Keratinocyte (primary cell): ENCODE data around the gene OIT3. TPM values are rescaled to one million over a fixed set of nuclear protein-coding genes. Genes with fewer than 3 reads are reported as not detected.

Experiments used
- DNase-seq: peaks from one replicate; pipeline ENCODE4 v3.0.0-alpha.2; 2011; ENCODE audit warnings: low read depth, missing footprints, low spot score
- FAIRE-seq: peaks from 2 replicates; lab custom pipeline; 2011; peaks lifted over from hg19 to GRCh38; lab: Jason Lieb, UNC
- H2AFZ ChIP-seq: 2 replicates; pipeline ENCODE4 v1.6.0; 2012; ENCODE audit warnings: low read length, control low read depth, inconsistent platforms; ENCODE audit not compliant: control insufficient read depth
- H3K27ac ChIP-seq: 2 replicates; pipeline ENCODE4 v1.5.1; 2011; ENCODE audit warnings: low read length; ENCODE audit not compliant: control insufficient read depth, insufficient read depth
- H3K27me3 ChIP-seq: 3 replicates; pipeline ENCODE4 v1.6.0; 2011; ENCODE audit warnings: low read length; ENCODE audit not compliant: control insufficient read depth, insufficient read depth; ENCODE audit errors: extremely low read depth
- H3K36me3 ChIP-seq, 2 experiments: 2 replicates in 1 of 2; 3 replicates in 1 of 2; pipeline ENCODE4 v1.5.1; 2011; ENCODE audit warnings: low read length in 2 of 2, mild to moderate bottlenecking in 1 of 2; ENCODE audit not compliant: control insufficient read depth in 2 of 2, insufficient read depth in 2 of 2; ENCODE audit errors: extremely low read depth in 1 of 2
- H3K4me1 ChIP-seq: 3 replicates; pipeline ENCODE4 v1.5.1; 2011; ENCODE audit warnings: low read length; ENCODE audit not compliant: control insufficient read depth, insufficient read depth; ENCODE audit errors: extremely low read depth
- H3K4me2 ChIP-seq: 3 replicates; pipeline ENCODE4 v1.6.0; 2011; ENCODE audit warnings: low read depth, low read length; ENCODE audit not compliant: control insufficient read depth, insufficient read depth; ENCODE audit errors: extremely low read depth
- H3K4me3 ChIP-seq, 3 experiments: fragments of 200-600 bp in 1 of 3; sonication (generic) in 1 of 3; 2 replicates in 2 of 3; 3 replicates in 1 of 3; pipeline ENCODE4 v1.5.1; 2011 to 2016; ENCODE audit warnings: low read length in 3 of 3, mild to moderate bottlenecking in 3 of 3, control low read depth in 2 of 3, inconsistent platforms in 1 of 3, low read depth in 1 of 3, mixed read lengths in 1 of 3, mixed run types in 1 of 3, moderate library complexity in 1 of 3; ENCODE audit not compliant: control insufficient read depth in 2 of 3, insufficient read depth in 2 of 3; ENCODE audit errors: extremely low read depth in 1 of 3
- H3K79me2 ChIP-seq: 2 replicates; pipeline ENCODE4 v1.6.0; 2012; ENCODE audit warnings: low read length; ENCODE audit not compliant: control insufficient read depth, insufficient read depth
- H3K9ac ChIP-seq: 3 replicates; pipeline ENCODE4 v1.6.0; 2011; ENCODE audit warnings: low read length; ENCODE audit not compliant: control insufficient read depth, insufficient read depth; ENCODE audit errors: extremely low read depth
- H3K9me1 ChIP-seq: 3 replicates; pipeline ENCODE4 v1.6.0; 2011; ENCODE audit warnings: low read length; ENCODE audit not compliant: control insufficient read depth, insufficient read depth; ENCODE audit errors: extremely low read depth
- H3K9me3 ChIP-seq: 2 replicates; pipeline ENCODE4 v1.5.1; 2012; ENCODE audit warnings: low read depth, low read length; ENCODE audit not compliant: control insufficient read depth
- H4K20me1 ChIP-seq: 3 replicates; pipeline ENCODE4 v1.6.0; 2011; ENCODE audit warnings: low read length; ENCODE audit not compliant: control insufficient read depth, insufficient read depth; ENCODE audit errors: extremely low read depth
- CTCF ChIP-seq, 3 experiments: IDR thresholded peaks in 1 of 3; conservative IDR thresholded peaks in 1 of 3; optimal IDR thresholded peaks in 1 of 3; 2 replicates in 2 of 3; 3 replicates in 1 of 3; pipeline versions ENCODE3 to v1.5.1; 2011; ENCODE audit warnings: low read length in 3 of 3, mild to moderate bottlenecking in 3 of 3, moderate library complexity in 2 of 3, control low read depth in 1 of 3, inconsistent platforms in 1 of 3; ENCODE audit not compliant: insufficient read depth in 2 of 3; ENCODE audit errors: extremely low read depth in 1 of 3
- EZH2 ChIP-seq: IDR thresholded peaks from one replicate; pipeline ENCODE4 v1.6.1; 2012; ENCODE audit warnings: inconsistent platforms, mild to moderate bottlenecking, low read length, moderate library complexity
- dilution Hi-C: fragments of 300-500 bp; cut with MboI; formaldehyde crosslinking; loops from one replicate; pipeline ENCODE4 v1.7.0; 2020; ENCODE audit warnings: low sequenced_read_pairs; ENCODE audit not compliant: extremely low pct_ligation_motif_present
- polyA plus RNA-seq, 5 experiments: library from polyadenylated mRNA; depleted of rRNA in 3 of 5; stranded (reverse) in 3 of 5; stranded (forward) in 1 of 5; unstranded in 1 of 5; fragments of >200 nt; gene quantifications; 1 replicate in 1 of 5; 2 replicates in 3 of 5; 3 replicates in 1 of 5; pipeline versions ENCODE4 v1.2.1 to v1.2.3, GENCODE V29; 2011 to 2012; ENCODE audit warnings: missing spikeins in 2 of 5, low read depth in 1 of 5, low replicate concordance in 1 of 5

Gene OIT3
- polyA plus RNA-seq, 1 donor (not counting 4 experiments of a cell fraction or from before 2014, with no cell fraction given): 0.05 TPM

GRCh38 chr10:72855790-72856189, 37.7 kb upstream of the OIT3 start:
- dilution Hi-C loops: no loop called here
- no peak overlapping the region for H3K4me2 ChIP-seq
- H3K9me3 ChIP-seq: peaks cover 2% of the 10 kb centered on the region
- H3K4me1 ChIP-seq: no peaks in the 10 kb centered on the region
- H3K27me3 ChIP-seq: no peaks in the 10 kb centered on the region
- no peak overlapping the region for H3K9ac ChIP-seq
- no peaks in the 10 kb centered on the region for H3K9me1 ChIP-seq
- no peaks in the 10 kb centered on the region for H4K20me1 ChIP-seq
- H3K27ac ChIP-seq: no peak overlapping the region
- H3K36me3 ChIP-seq: peaks cover 0 to 5% of the 10 kb centered on the region in 2 experiments
- no peak for FAIRE-seq
- no peak overlapping the region for H3K4me3 ChIP-seq
- H2AFZ ChIP-seq: no peak overlapping the region
- no peaks in the 10 kb centered on the region for H3K79me2 ChIP-seq
- no peak for DNase-seq
- TF ChIP-seq EZH2: no peak
- no peak for TF ChIP-seq CTCF (optimal IDR thresholded peaks at IDR 0.05 in 1 of 3, IDR thresholded peaks at IDR 0.05 in 1 of 3, conservative IDR thresholded peaks at IDR 0.05 in 1 of 3; ENCODE audit: extremely low read depth in 1 of 3, insufficient read depth in 2 of 3, low read length in 3 of 3)

GRCh38 chr10:72858067-72858466, 35.5 kb upstream of the OIT3 start:
- DNase-seq (no peak), FAIRE-seq (no peak)
- Histone ChIP-seq H3K9me3 (no peaks in the 10 kb centered on the region), H2AFZ (no peak overlapping the region), H3K36me3 (peaks cover 3 to 6% of the 10 kb centered on the region in 2 experiments), H3K27ac (no peak overlapping the region), H3K9ac (no peak overlapping the region), H3K4me1 (no peaks in the 10 kb centered on the region), H3K79me2 (no peaks in the 10 kb centered on the region), H3K9me1 (no peaks in the 10 kb centered on the region), H3K4me3 (no peak overlapping the region), H3K4me2 (no peak overlapping the region), H4K20me1 (no peaks in the 10 kb centered on the region), H3K27me3 (no peaks in the 10 kb centered on the region)
- dilution Hi-C loops: no loop called here
- TF ChIP-seq EZH2: no peak
- TF ChIP-seq CTCF (optimal IDR thresholded peaks at IDR 0.05 in 1 of 3, IDR thresholded peaks at IDR 0.05 in 1 of 3, conservative IDR thresholded peaks at IDR 0.05 in 1 of 3; ENCODE audit: extremely low read depth in 1 of 3, insufficient read depth in 2 of 3, low read length in 3 of 3): no peak
